OCI-LY7 (cell line): ENCODE data around the gene DTNB.

Experiments
- CTCF ChIP-seq: fragments of 200-600 bp; sonication (generic); conservative IDR thresholded peaks from 2 replicates; pipeline ENCODE4 v1.5.1; 2014; ENCODE audit warnings: mild to moderate bottlenecking, antibody characterized with exemption, low read length, moderate library complexity, mixed read lengths
- EZH2phosphoT487 ChIP-seq: fragments of 200-600 bp; sonication (generic); IDR thresholded peaks from 2 replicates; pipeline ENCODE4 v1.6.1; 2018; ENCODE audit warnings: low read depth, borderline replicate concordance, mild to moderate bottlenecking, mixed run types, antibody characterized with exemption, low read length, moderate library complexity, mixed read lengths

- TF ChIP-seq CTCF (no peak), EZH2phosphoT487 (no peak)
These were observed 338.9 kb downstream of the DTNB start for GRCh38 chr2:25334482-25334881.
